HFFc6 (cell line): Measurements from ENCODE around the gene PSMB10. TPM values are rescaled to one million over a fixed set of nuclear protein-coding genes. Genes with fewer than 3 reads are reported as not detected.
"Not testable (repeated sequence)": the region's sequence is repeated elsewhere in the genome, so short reads cannot be mapped to it uniquely, and the experiment has no call there.

Experiments used
- DNase-seq: peaks from one replicate; pipeline ENCODE4 v3.0.0-alpha.2; 2018
- H3K27ac Mint-ChIP-seq: 2 replicates; pipeline ENCODE4 v1.8.0; 2020; ENCODE audit warnings: mild to moderate bottlenecking, mixed read lengths
- H3K27me3 Mint-ChIP-seq: 2 replicates; pipeline ENCODE4 v1.8.0; 2021; ENCODE audit warnings: mild to moderate bottlenecking, moderate library complexity, mixed read lengths; ENCODE audit not compliant: insufficient read depth
- H3K36me3 Mint-ChIP-seq: 2 replicates; pipeline ENCODE4 v1.8.0; 2021; ENCODE audit warnings: low read depth, mixed read lengths
- H3K4me1 Mint-ChIP-seq: 2 replicates; pipeline ENCODE4 v1.8.0; 2020; ENCODE audit warnings: low read depth, mixed read lengths
- H3K4me3 Mint-ChIP-seq: 2 replicates; pipeline ENCODE4 v1.8.0; 2020; ENCODE audit warnings: mild to moderate bottlenecking, moderate library complexity, mixed read lengths
- H3K9me3 Mint-ChIP-seq: 2 replicates; pipeline ENCODE4 v1.8.0; 2020; ENCODE audit warnings: mild to moderate bottlenecking, mixed read lengths
- CTCF ChIP-seq: fragments of 200-600 bp; sonication (generic); IDR thresholded peaks from 2 replicates; pipeline ENCODE4 v1.5.0; 2021; ENCODE audit warnings: antibody characterized with exemption, mild to moderate bottlenecking
- total RNA-seq, 6 experiments: library from RNA; stranded (reverse); fragmentation: NEBNext Ultra II Directional; extraction: Animal tissue kit (Norgen Biotek cat#: 25700); gene quantifications; 2 replicates in 1 of 6; 3 replicates in 5 of 6; pipeline ENCODE4 v1.2.3, GENCODE V29; 2021

Gene PSMB10
- total RNA-seq, 6 experiments from 2014 or later, result 36.3 to 49.7 (median 40.0) TPM

- no peak for TF ChIP-seq CTCF
- Mint-ChIP-seq H3K27me3 (peaks cover 3% of the 10 kb centered on the region), H3K9me3 (no peaks in the 10 kb centered on the region), H3K4me1 (peaks cover 55% of the 10 kb centered on the region), H3K27ac (peak overlapping the region; percentile 81), H3K36me3 (peaks cover 5% of the 10 kb centered on the region; the same call in 1 of the 2 replicates), H3K4me3 (peak overlapping the region; percentile 9; the same call in 1 of the 2 replicates)
- DNase-seq, result no peak
These were observed 20.6 kb downstream of the PSMB10 start for GRCh38 chr16:67915831-67916723.

GRCh38 chr16:67915496-67915769 is 21.2 kb downstream of the PSMB10 start:
- not testable (repeated sequence) for H3K9me3 Mint-ChIP-seq, H3K27ac Mint-ChIP-seq, DNase-seq

GRCh38 chr16:67914758-67915495 is 21.7 kb downstream of the PSMB10 start:
- H3K4me3 Mint-ChIP-seq, result no peak overlapping the region
- TF ChIP-seq CTCF, result no peak
- H3K27ac Mint-ChIP-seq, result peak overlapping the region; percentile 61; the same call in 1 of the 2 replicates
- H3K9me3 Mint-ChIP-seq, result no peaks in the 10 kb centered on the region
- H3K27me3 Mint-ChIP-seq, result peaks cover 3% of the 10 kb centered on the region
- no peak for DNase-seq
- H3K4me1 Mint-ChIP-seq, result peaks cover 54% of the 10 kb centered on the region
- H3K36me3 Mint-ChIP-seq, result peaks cover 5% of the 10 kb centered on the region; the same call in 1 of the 2 replicates

More at GRCh38 chr16:67915496-67915769, 21.2 kb downstream of the PSMB10 start:
- H3K4me3 Mint-ChIP-seq, H3K27me3 Mint-ChIP-seq, H3K36me3 Mint-ChIP-seq: not testable (repeated sequence)
- peaks cover 55% of the 10 kb centered on the region for H3K4me1 Mint-ChIP-seq

DNA sequence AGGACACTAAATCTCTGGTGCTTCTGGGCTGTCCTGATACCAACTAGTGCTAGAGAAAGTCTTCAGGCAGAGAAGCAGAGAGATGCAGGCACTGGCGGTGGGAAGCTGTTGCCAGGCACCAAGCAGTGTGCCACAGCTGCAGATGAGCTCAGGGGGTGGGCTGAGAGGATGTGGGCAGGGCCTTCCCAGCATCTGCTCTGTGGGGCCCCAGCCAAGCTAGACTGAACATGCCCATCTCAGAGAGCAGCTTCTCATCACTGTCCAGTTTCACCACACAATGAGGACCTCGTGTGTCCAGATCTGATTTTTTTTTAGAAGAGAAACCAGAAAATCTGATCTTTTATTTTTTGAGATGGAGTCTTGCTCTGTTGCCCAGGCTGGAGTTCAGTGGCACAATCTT is 26.5 kb downstream of the PSMB10 start:
- no peaks in the 10 kb centered on the region; the same call in 1 of the 2 replicates for H3K27me3 Mint-ChIP-seq
- H3K36me3 Mint-ChIP-seq, result peaks cover 5% of the 10 kb centered on the region
- peaks cover 6% of the 10 kb centered on the region for H3K4me1 Mint-ChIP-seq
- no peak overlapping the region for H3K4me3 Mint-ChIP-seq
- no peaks in the 10 kb centered on the region for H3K9me3 Mint-ChIP-seq
- no peak for DNase-seq
- no peak overlapping the region for H3K27ac Mint-ChIP-seq
- TF ChIP-seq CTCF, result no peak

- Mint-ChIP-seq H3K27ac (no peak overlapping the region), H3K4me3 (no peak overlapping the region), H3K9me3 (no peaks in the 10 kb centered on the region), H3K27me3 (no peaks in the 10 kb centered on the region; the same call in 1 of the 2 replicates), H3K4me1 (no peaks in the 10 kb centered on the region), H3K36me3 (no peaks in the 10 kb centered on the region; the same call in 1 of the 2 replicates)
- no peak for DNase-seq
- no peak for TF ChIP-seq CTCF
These were observed 27.5 kb downstream of the PSMB10 start for GRCh38 chr16:67909056-67909742.
